Psoas muscle (tissue), 8 donors: ENCODE measurements around the gene OCA2. TPM values are rescaled to one million over a fixed set of nuclear protein-coding genes. Genes with fewer than 3 reads are reported as not detected.

Experiments used
- ATAC-seq, 4 donors: fragments of 200-7000 bp; cut with Tn5 transposase; one replicate each; pipeline ENCODE4 v1.9.1; 2020; ENCODE audit warnings: moderate library complexity in 3 of 4, mild to moderate bottlenecking in 2 of 4
- DNase-seq, 2 donors: peaks; one replicate each; pipeline ENCODE4 v3.0.0-alpha.2; 2020
- H3K27ac ChIP-seq: fragments of 200-600 bp; one replicate; pipeline ENCODE4 v1.8.0; 2022
- H3K27me3 ChIP-seq, 3 donors: fragments of 200-600 bp in 1 of 3; one replicate each; pipeline versions ENCODE4 v1.6.1 to v1.8.0; 2013 to 2022; ENCODE audit warnings: low read length in 2 of 3, mild to moderate bottlenecking in 2 of 3, moderate library complexity in 1 of 3; ENCODE audit not compliant: insufficient read depth in 3 of 3
- H3K36me3 ChIP-seq, 2 donors: fragments of 200-600 bp in 1 of 2; one replicate each; pipeline versions ENCODE4 v1.6.1 to v1.8.0; 2013 to 2022; ENCODE audit warnings: low read depth in 1 of 2, mild to moderate bottlenecking in 1 of 2, moderate library complexity in 1 of 2; ENCODE audit not compliant: insufficient read depth in 1 of 2
- H3K4me1 ChIP-seq: fragments of 200-600 bp; one replicate; pipeline ENCODE4 v1.8.0; 2022
- H3K4me3 ChIP-seq: fragments of 200-600 bp; one replicate; pipeline ENCODE4 v1.8.0; 2022; ENCODE audit warnings: mild to moderate bottlenecking
- H3K9me3 ChIP-seq: fragments of 200-600 bp; one replicate; pipeline ENCODE4 v1.8.0; 2022
- CTCF ChIP-seq: fragments of 200-600 bp; IDR thresholded peaks from one replicate; pipeline ENCODE4 v1.8.0; 2022; ENCODE audit warnings: antibody characterized with exemption
- WGBS, 3 donors: extraction: QIAGEN DNeasy Blood & Tissue Kit; methylation state at CpG; one replicate each; pipeline versions ENCODE4 v1.1.6 to v1.1.7; 2013; 5-methylcytosine and 5-hydroxymethylcytosine counted together
- intact Hi-C, 2 donors: fragments of 100-400 bp; cut with DNase I; formaldehyde crosslinking; loops; one replicate each; pipeline versions ENCODE4 v1.11.0 to v1.14.2; 2022
- polyA plus RNA-seq, 3 donors: library from polyadenylated mRNA; stranded (reverse); fragments of 200-250 nt; gene quantifications; one replicate each; pipeline ENCODE4 v1.2.3, GENCODE V29; 2013
- total RNA-seq, 4 donors: library from RNA; stranded (reverse); fragmentation: NEBNext Ultra II Directional in 2 of 4; extraction: Animal tissue kit (Norgen Biotek cat#: 25700) in 2 of 4; gene quantifications; one replicate each; pipeline versions ENCODE4 v1.2.1 to v1.2.4, GENCODE V29; 2021 to 2023
- donor health status: healthy with polysubstance abuse.
- donor health status: DM: no; HTN: no; CAD: no; lungs with moderate emphysema.
- donor health status: Bipolar disorder and iron deficiency.
- donor health status: healthy.
- donor health status: DM: yes; HTN: yes; CAD: no.
- donor health status: DM: no; HTN: no; CAD: no.
- donor health status: DM: no; HTN: no; CAD: no.
- donor health status: DM: yes; HTN: yes; CAD: no.

OCA2 gene
- total and polyA plus RNA-seq, 7 donors, result 0.03 to 0.52 (median 0.17) TPM; not detected in 2

- Histone ChIP-seq H3K9me3 (no peaks in the 10 kb centered on the region), H3K27ac (no peak overlapping the region), H3K27me3 (peaks cover 0 to 2% (median 0%) of the 10 kb centered on the region in 3 donors), H3K4me1 (no peaks in the 10 kb centered on the region), H3K4me3 (no peak overlapping the region), H3K36me3 (no peaks in the 10 kb centered on the region)
- ATAC-seq (no peak), DNase-seq (no peak)
- intact Hi-C loops, result no loop called here
- TF ChIP-seq CTCF, result no peak
- WGBS, 3 donors, result 84 to 88% (median 87%) methylated on average over 12 of the region's 12 CpGs
Measured at GRCh38 chr15:27865323-27865922, 233.7 kb downstream of the OCA2 start.

- TF ChIP-seq CTCF, result no peak
- 81 to 84% (median 84%) methylated on average over 8 of the region's 8 CpGs for WGBS, 3 donors
- intact Hi-C loops, result no loop called here
Measured at GRCh38 chr15:27864719-27865118, 234.4 kb downstream of the OCA2 start.

GRCh38 chr15:27864086-27864485 is 235.0 kb downstream of the OCA2 start:
- Histone ChIP-seq H3K4me3 (no peak overlapping the region), H3K36me3 (no peaks in the 10 kb centered on the region), H3K27me3 (peaks cover 0 to 2% (median 0%) of the 10 kb centered on the region in 3 donors), H3K9me3 (no peaks in the 10 kb centered on the region), H3K27ac (no peak overlapping the region), H3K4me1 (no peaks in the 10 kb centered on the region)
- intact Hi-C loops, result no loop called here
- no peak for TF ChIP-seq CTCF
- 92 to 94% (median 94%) methylated on average over 2 of the region's 2 CpGs for WGBS, 3 donors
- no peak for ATAC-seq
- DNase-seq, result no peak

More at GRCh38 chr15:27864719-27865118, 234.4 kb downstream of the OCA2 start:
- no peaks in the 10 kb centered on the region for H3K36me3 ChIP-seq
- H3K4me3 ChIP-seq, result no peak overlapping the region
- no peak overlapping the region for H3K27ac ChIP-seq
- H3K27me3 ChIP-seq, result peaks cover 0 to 2% (median 0%) of the 10 kb centered on the region in 3 donors
- DNase-seq (no peak), ATAC-seq (no peak)
- H3K9me3 ChIP-seq, result no peaks in the 10 kb centered on the region
- no peaks in the 10 kb centered on the region for H3K4me1 ChIP-seq

- intact Hi-C loops, result no loop called here
- no peak for TF ChIP-seq CTCF
- DNase-seq, result no peak
- H3K27me3 ChIP-seq, result peaks cover 0 to 2% (median 0%) of the 10 kb centered on the region in 3 donors
- H3K27ac ChIP-seq, result no peak overlapping the region
- H3K4me1 ChIP-seq, result no peaks in the 10 kb centered on the region
- ATAC-seq, result no peak
- no peaks in the 10 kb centered on the region for H3K9me3 ChIP-seq
- 86 to 89% (median 89%) methylated on average over 6 of the region's 6 CpGs for WGBS, 3 donors
- no peak overlapping the region for H3K4me3 ChIP-seq
- H3K36me3 ChIP-seq, result no peaks in the 10 kb centered on the region
Measured at GRCh38 chr15:27863000-27863399, 236.1 kb downstream of the OCA2 start.

GRCh38 chr15:27861171-27861570 is 237.9 kb downstream of the OCA2 start:
- DNase-seq, result no peak
- Histone ChIP-seq H3K27me3 (no peaks in the 10 kb centered on the region), H3K27ac (no peak overlapping the region), H3K4me3 (no peak overlapping the region), H3K36me3 (no peaks in the 10 kb centered on the region), H3K4me1 (no peaks in the 10 kb centered on the region), H3K9me3 (peaks cover 6% of the 10 kb centered on the region)
- no peak for ATAC-seq
- TF ChIP-seq CTCF, result no peak
- 76 to 86% (median 81%) methylated on average over 8 of the region's 8 CpGs for WGBS, 3 donors
- intact Hi-C loops, result no loop called here
